Prostate gland (tissue), 2 donors: Measurements from ENCODE around the gene TSPAN32. TPM values are rescaled to one million over a fixed set of nuclear protein-coding genes. Genes with fewer than 3 reads are reported as not detected.
A peak's percentile ranks its signal among the peaks of the same experiment; 100 is the strongest.

Source experiments
- DNase-seq: peaks from one replicate; pipeline ENCODE4 v3.0.0-alpha.2; 2019; ENCODE audit warnings: low spot score
- H3K27ac ChIP-seq, 2 donors: fragments of 200-600 bp; sonication (generic); 2 replicates each; pipeline ENCODE4 v1.5.1; 2017 to 2019
- H3K27me3 ChIP-seq: fragments of 200-600 bp; sonication (generic); replicated peaks from 2 replicates; pipeline ENCODE4 v1.5.1; 2019; ENCODE audit not compliant: insufficient read depth
- H3K36me3 ChIP-seq, 2 donors: fragments of 200-600 bp; sonication (generic); 1 replicate in 1 of 2; 2 replicates in 1 of 2; pipeline versions ENCODE4 v1.5.1 to v1.8.1; 2017 to 2019
- H3K4me1 ChIP-seq: fragments of 200-600 bp; sonication (generic); replicated peaks from 2 replicates; pipeline ENCODE4 v1.5.1; 2019
- H3K4me3 ChIP-seq, 2 donors: fragments of 200-600 bp; sonication (generic); 2 replicates each; pipeline ENCODE4 v1.5.1; 2017 to 2019
- H3K9me3 ChIP-seq: fragments of 200-600 bp; sonication (generic); 2 replicates; pipeline ENCODE4 v1.5.1; 2017
- CTCF ChIP-seq, 4 experiments: fragments of 200-600 bp in 2 of 4; fragments of 450-650 bp in 2 of 4; sonication (generic) in 2 of 4; IDR thresholded peaks; 1 replicate in 3 of 4; 2 replicates in 1 of 4; pipeline ENCODE4 v1.5.1; 2016 to 2019; ENCODE audit warnings: antibody characterized with exemption in 4 of 4, mild to moderate bottlenecking in 2 of 4, moderate library complexity in 2 of 4
- POLR2A ChIP-seq: fragments of 450-650 bp; IDR thresholded peaks from one replicate; pipeline ENCODE4 v1.6.1; 2016; ENCODE audit warnings: antibody characterized with exemption, mild to moderate bottlenecking
- POLR2AphosphoS5 ChIP-seq: sonication (generic); formaldehyde crosslinking; IDR thresholded peaks from one replicate; pipeline ENCODE4 v1.6.1; 2017; ENCODE audit warnings: antibody characterized with exemption
- WGBS: methylation state at CpG from one replicate; pipeline ENCODE4 v1.1.5; 2018; 5-methylcytosine and 5-hydroxymethylcytosine counted together
- intact Hi-C: fragments of 100-400 bp; cut with DNase I; formaldehyde crosslinking; loops from one replicate; pipeline ENCODE4 v1.14.2; 2022
- total RNA-seq, 2 donors: library from RNA; depleted of rRNA; stranded (reverse); fragments of >200 nt; gene quantifications; one replicate each; pipeline ENCODE4 v1.1.0, GENCODE V29; 2016

The TSPAN32 gene
- total RNA-seq = not detected

- intact Hi-C loops = loop anchor here (5.0 kb wide), 1 partner anchor 109 kb away; no protein-coding TSS in a partner anchor
- no peaks in the 10 kb centered on the region for H3K4me1 ChIP-seq
- no peaks in the 10 kb centered on the region for H3K36me3 ChIP-seq
- TF ChIP-seq POLR2A = no peak
- no peak for TF ChIP-seq CTCF (IDR thresholded peaks at IDR 0.05)
- TF ChIP-seq POLR2AphosphoS5 = no peak
- 68% methylated on average over 16 of the region's 16 CpGs for WGBS
- H3K27me3 ChIP-seq = no peaks in the 10 kb centered on the region
- H3K27ac ChIP-seq = no peak within 1 kb of the TSS
- H3K4me3 ChIP-seq = no peak within 1 kb of the TSS
- DNase-seq = no peak
- no peaks in the 10 kb centered on the region for H3K9me3 ChIP-seq
Measured at GRCh38 chr11:2301631-2302305, at the start of gene TSPAN32, which contains the start of gene C11orf21. Gene TSPAN32, plus strand, starts transcription at chr11:2302013. Its CDS starts 137 bp downstream, at chr11:2302150. Gene C11orf21, minus strand, starts transcription at chr11:2301918. Its CDS starts 110 bp downstream, at chr11:2301808.

GRCh38 chr11:2252018-2252417 is 49.8 kb upstream of the TSPAN32 start:
- Histone ChIP-seq H3K27me3 (no peaks in the 10 kb centered on the region), H3K4me1 (peaks cover 14% of the 10 kb centered on the region), H3K36me3 (no peaks in the 10 kb centered on the region), H3K4me3 (no peak overlapping the region), H3K9me3 (no peaks in the 10 kb centered on the region), H3K27ac (no peak overlapping the region)
- over 99% methylated on average over 6 of the region's 6 CpGs for WGBS
- DNase-seq = no peak
- intact Hi-C loops = no loop called here
- TF ChIP-seq POLR2AphosphoS5 (no peak), POLR2A (no peak), CTCF (IDR thresholded peaks at IDR 0.05) (no peak)

GRCh38 chr11:2256293-2256913 is 45.4 kb upstream of the TSPAN32 start:
- Histone ChIP-seq H3K4me1 (peaks cover 18% of the 10 kb centered on the region), H3K27ac (peak overlapping the region; percentile 21 to 32), H3K9me3 (no peaks in the 10 kb centered on the region), H3K4me3 (no peak overlapping the region), H3K27me3 (no peaks in the 10 kb centered on the region), H3K36me3 (no peaks in the 10 kb centered on the region)
- peak; percentile 34 for DNase-seq
- WGBS = 45% methylated on average over 14 of the region's 14 CpGs
- intact Hi-C loops = no loop called here
- TF ChIP-seq CTCF (IDR thresholded peaks at IDR 0.05) = no peak
- no peak for TF ChIP-seq POLR2AphosphoS5
- no peak for TF ChIP-seq POLR2A

GRCh38 chr11:2256951-2257700 is 44.7 kb upstream of the TSPAN32 start:
- no peak overlapping the region for H3K4me3 ChIP-seq

More at GRCh38 chr11:2256951-2257700, 44.7 kb upstream of the TSPAN32 start:
- Histone ChIP-seq H3K36me3 (no peaks in the 10 kb centered on the region), H3K9me3 (no peaks in the 10 kb centered on the region), H3K4me1 (peaks cover 18% of the 10 kb centered on the region), H3K27me3 (no peaks in the 10 kb centered on the region), H3K27ac (peak overlapping the region; percentile 84 to 93)
- intact Hi-C loops = no loop called here
- DNase-seq = peak; percentile 85
- 43% methylated on average over 30 of the region's 31 CpGs for WGBS
- TF ChIP-seq POLR2A (no peak), CTCF (IDR thresholded peaks at IDR 0.05) (peak in 1 of 4 experiments; percentile 8), POLR2AphosphoS5 (peak; percentile 44)
